BJ (cell line): ENCODE measurements around the gene PRDM2. TPM values are rescaled to one million over a fixed set of nuclear protein-coding genes. Genes with fewer than 3 reads are reported as not detected.

ENCODE experiments used
- CTCF ChIA-PET: fragments of 350-600 bp; formaldehyde crosslinking; extraction: SDS; loops from one replicate; lab custom pipeline; 2021; ENCODE audit warnings: antibody characterized with exemption, inconsistent platforms; lab: Yijun Ruan, JAX
- POLR2A ChIA-PET: fragments of 300-600 bp; sonication (Branson Sonifier 250); formaldehyde crosslinking; extraction: SDS; loops from one replicate; lab custom pipeline; 2021; ENCODE audit warnings: antibody characterized with exemption; lab: Charles Lee
- DNase-seq: peaks from one replicate; pipeline ENCODE4 v3.0.0-alpha.2; 2011; ENCODE audit warnings: low read depth
- H3K27me3 ChIP-seq: 2 replicates; pipeline ENCODE4 v1.6.0; 2011; ENCODE audit warnings: low read length; ENCODE audit not compliant: control insufficient read depth, insufficient read depth
- H3K36me3 ChIP-seq: 2 replicates; pipeline ENCODE4 v1.5.1; 2011; ENCODE audit warnings: low read length; ENCODE audit not compliant: control insufficient read depth, insufficient read depth
- H3K4me3 ChIP-seq: 2 replicates; pipeline ENCODE4 v1.5.1; 2011; ENCODE audit warnings: low read depth, mild to moderate bottlenecking, control low read depth, low read length
- CTCF ChIP-seq: IDR thresholded peaks from 2 replicates; pipeline ENCODE4 v1.5.1; 2011; ENCODE audit warnings: low read depth, mild to moderate bottlenecking, control low read depth, inconsistent platforms, low read length, moderate library complexity; ENCODE audit not compliant: insufficient read depth
- polyA plus RNA-seq: library from polyadenylated mRNA; depleted of rRNA; stranded (reverse); fragments of >200 nt; gene quantifications from 2 replicates; pipeline ENCODE4 v1.2.3, GENCODE V29; 2011

PRDM2 gene
- polyA plus RNA-seq, 1 experiment = 9.6 TPM

GRCh38 chr1:13860031-13860430, 160.0 kb downstream of the PRDM2 start:
- no peaks in the 10 kb centered on the region for H3K36me3 ChIP-seq
- DNase-seq = no peak
- no peak overlapping the region for H3K4me3 ChIP-seq
- no peak for TF ChIP-seq CTCF
- CTCF ChIA-PET = no interaction called here
- no peaks in the 10 kb centered on the region for H3K27me3 ChIP-seq
- POLR2A ChIA-PET = no interaction called here

GRCh38 chr1:13864760-13865159, 164.8 kb downstream of the PRDM2 start:
- no peak overlapping the region for H3K4me3 ChIP-seq

GRCh38 chr1:13865851-13866250, 165.9 kb downstream of the PRDM2 start:
- Histone ChIP-seq H3K36me3 (no peaks in the 10 kb centered on the region), H3K4me3 (no peak overlapping the region), H3K27me3 (no peaks in the 10 kb centered on the region)
- no peak for DNase-seq
- ChIA-PET CTCF (no interaction called here), POLR2A (no interaction called here)
- no peak for TF ChIP-seq CTCF

More at GRCh38 chr1:13864760-13865159, 164.8 kb downstream of the PRDM2 start:
- CTCF ChIA-PET = no interaction called here
- no peaks in the 10 kb centered on the region for H3K36me3 ChIP-seq
- no peak for TF ChIP-seq CTCF
- no peak for DNase-seq
- POLR2A ChIA-PET = no interaction called here
- H3K27me3 ChIP-seq = no peaks in the 10 kb centered on the region

- ChIA-PET CTCF (no interaction called here), POLR2A (no interaction called here)
- H3K4me3 ChIP-seq = no peak overlapping the region
- H3K36me3 ChIP-seq = no peaks in the 10 kb centered on the region
- no peak for DNase-seq
- H3K27me3 ChIP-seq = no peaks in the 10 kb centered on the region
- TF ChIP-seq CTCF = no peak
Measured at GRCh38 chr1:13867603-13868002, 167.6 kb downstream of the PRDM2 start.

GRCh38 chr1:13869172-13869797, 169.3 kb downstream of the PRDM2 start:
- DNase-seq = no peak
- H3K27me3 ChIP-seq = no peaks in the 10 kb centered on the region
- H3K4me3 ChIP-seq = no peak overlapping the region
- ChIA-PET POLR2A (no interaction called here), CTCF (interaction anchor here (1.2 kb wide), 1 partner anchor 14 kb away, joined by 3 read pairs; no protein-coding TSS in a partner anchor)
- no peaks in the 10 kb centered on the region for H3K36me3 ChIP-seq
- TF ChIP-seq CTCF = no peak
